DMS53 treated with DMSO at 0.1 percent for 48 hours (cell line): Measurements from ENCODE around the gene ADGRE3.
"Not testable (repeated sequence)": the region's sequence is repeated elsewhere in the genome, so short reads cannot be mapped to it uniquely, and the experiment has no call there.

ENCODE experiments used
- DNase-seq: peaks from one replicate; lab custom pipeline; 2025; ENCODE audit not compliant: unreplicated experiment; lab: John Stamatoyannopoulos, UW

Gene ADGRE3

DNA sequence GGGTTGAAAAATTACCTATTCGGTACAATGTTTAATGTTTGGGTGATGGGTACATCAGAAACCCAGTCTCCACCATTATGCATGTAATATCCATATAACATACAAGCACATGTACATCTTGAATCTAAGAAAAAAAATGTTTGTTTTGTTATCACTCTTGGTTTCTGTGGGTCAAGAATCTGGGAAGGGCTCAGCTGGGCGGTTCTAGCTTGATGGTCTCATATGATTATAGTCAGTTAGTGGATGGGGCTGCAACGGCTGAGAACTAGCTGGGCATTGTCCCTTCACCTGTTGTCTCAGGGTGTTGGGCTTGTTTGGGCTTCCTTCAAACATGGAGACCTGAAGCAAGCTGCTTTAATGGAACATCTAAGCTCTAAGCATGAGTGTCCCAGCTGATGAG lies 4.7 kb downstream of the ADGRE3 start:
- no peak for DNase-seq

DNA sequence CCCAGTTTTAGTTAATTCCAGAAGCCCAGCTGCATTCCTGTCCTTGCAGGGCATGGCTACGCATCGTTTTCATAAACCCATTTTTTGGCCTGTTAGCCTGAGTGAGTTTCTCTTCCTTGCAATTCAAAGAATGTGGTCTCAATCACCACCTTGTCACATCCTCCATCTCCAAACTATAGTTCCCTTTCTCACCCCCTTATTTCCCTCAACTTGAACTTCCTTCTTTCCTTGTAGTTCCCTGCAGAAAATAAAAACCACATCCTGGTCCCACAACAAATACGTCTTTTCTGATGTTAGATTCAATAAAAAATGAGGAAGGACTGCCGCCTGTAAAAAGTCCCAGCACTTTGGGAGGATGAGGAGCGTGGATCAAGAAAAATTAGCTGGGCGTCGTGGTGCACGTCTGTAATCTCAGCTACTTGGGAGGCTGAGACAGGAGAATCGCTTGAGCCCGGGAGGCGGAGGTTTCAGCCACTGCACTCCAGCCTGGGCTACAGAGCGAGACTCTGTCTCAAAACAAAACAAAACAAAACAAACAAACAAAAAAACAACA lies 13.2 kb downstream of the ADGRE3 start:
- DNase-seq = no peak

DNA sequence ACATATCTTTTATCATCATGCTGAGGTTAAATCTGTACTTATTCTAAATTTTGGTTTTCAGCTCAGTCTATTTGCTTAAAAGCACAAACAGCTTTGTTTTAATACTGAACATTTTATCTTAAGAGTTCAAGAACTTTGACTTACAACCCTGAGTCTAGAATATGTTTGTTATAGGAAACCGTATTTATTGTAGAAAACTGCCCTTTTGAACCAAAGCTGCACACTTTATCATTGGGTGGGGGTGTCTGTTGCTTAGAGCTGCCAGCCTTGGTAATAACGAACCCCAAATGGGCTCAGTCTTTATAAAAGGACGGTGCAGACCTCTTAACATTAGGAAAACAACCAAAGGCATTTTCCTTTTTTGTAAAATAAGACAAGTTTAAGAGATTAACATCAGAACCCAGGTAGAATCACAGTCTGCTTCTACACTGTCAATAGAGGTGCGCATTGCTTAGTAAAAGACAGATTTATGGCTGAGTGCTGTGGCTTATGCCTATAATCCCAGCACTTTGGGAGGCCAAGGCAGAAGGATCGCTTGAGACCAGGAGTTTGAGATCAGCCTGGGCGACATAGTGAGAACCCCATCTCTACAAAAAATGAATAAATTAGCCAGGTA lies 14.7 kb downstream of the ADGRE3 start:
- DNase-seq = no peak

DNA sequence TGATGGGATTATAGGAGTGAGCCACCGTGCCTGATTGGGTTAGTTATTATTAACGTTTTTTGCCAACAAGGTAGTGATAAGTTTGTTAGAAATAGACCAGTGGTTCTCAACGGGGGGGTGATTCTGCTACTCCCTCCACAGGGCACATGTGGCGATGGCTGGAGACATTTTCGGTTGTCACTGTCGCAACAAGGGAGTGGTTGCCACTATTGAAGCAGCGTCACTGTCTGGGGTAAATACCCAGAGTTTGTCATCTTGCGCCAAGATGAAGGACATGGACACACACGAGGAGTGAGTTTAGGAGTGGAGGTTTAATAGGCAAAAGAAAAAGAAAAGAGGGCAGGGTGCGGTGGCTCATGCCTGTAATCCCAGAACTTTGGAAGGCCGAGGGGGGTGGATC lies 18.9 kb downstream of the ADGRE3 start:
- DNase-seq = no peak

DNA sequence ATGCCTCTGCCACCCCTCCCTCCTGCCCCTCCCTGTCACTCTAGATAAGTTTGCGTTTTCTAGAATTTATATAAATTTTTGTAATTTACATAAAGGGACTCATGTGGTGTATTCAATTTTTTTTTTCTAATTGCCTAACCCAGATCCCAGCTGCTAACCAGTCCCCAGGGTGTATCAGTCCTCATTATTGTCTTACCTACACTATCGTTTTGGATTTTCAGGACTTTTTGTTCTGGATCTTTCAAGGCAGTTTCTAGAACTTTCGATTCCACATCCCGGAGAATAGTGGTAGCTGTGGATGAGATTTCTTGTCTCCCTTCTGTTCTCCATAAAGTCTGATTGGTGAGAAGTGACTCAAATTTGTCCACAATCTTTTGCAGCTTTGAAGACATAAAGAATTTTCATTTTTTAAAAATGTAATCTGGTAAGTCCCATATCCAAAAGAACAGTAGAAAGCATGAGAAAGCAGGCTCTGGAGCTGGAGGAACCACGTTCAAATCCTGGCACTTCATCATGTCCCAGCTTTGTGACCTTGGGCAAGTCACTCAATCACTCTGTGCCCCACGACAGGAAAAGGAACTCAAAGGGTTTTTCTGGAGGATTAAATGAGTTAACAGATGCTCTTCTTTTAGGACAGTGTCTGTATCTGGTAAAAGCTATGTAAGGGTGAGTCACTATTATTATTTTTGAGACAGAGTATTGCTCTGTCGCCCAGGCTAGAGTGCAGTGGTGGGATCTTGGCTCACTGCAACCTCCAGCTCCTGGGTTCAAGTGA lies 19.7 kb downstream of the ADGRE3 start:
- DNase-seq = no peak

DNA sequence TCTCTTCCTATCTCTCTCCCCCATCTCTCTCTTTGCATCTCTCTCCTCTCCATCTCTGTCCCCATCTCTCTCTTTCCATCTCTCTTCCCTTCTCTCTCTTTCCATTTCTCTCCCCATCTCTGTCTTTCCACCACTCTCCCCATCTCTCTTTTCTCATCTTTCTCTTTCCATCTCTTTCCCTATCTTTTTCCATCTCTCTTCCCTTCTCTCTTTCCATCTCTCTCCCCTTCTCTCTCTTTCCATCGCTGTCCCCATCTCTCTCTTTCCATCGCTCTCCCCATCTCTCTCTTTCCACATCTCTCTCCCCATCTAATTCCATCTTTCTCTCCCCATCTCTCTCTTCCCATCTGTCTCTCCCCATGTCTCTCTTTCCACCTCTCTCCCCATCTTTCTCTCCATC lies 24.5 kb downstream of the ADGRE3 start:
- no peak for DNase-seq

DNA sequence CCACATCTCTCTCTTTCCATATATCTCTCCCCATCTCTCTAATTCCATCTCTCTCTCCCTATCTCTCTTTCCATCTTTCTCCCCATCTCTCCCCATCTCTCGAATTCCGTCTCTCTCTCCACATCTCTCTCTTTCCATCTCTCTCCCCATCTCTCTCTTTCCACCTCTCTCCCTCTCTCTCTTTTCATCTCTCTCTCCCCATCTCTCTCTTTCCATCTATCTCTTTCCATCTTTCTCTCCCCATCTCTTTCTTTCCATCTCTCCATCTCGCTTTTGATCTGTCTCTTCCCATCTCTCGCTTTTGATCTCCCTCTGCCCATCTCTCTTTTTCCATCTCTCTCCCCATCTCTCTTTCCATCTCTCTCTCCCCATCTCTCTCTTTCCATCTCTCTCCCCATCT lies 25.6 kb downstream of the ADGRE3 start:
- DNase-seq = no peak

DNA sequence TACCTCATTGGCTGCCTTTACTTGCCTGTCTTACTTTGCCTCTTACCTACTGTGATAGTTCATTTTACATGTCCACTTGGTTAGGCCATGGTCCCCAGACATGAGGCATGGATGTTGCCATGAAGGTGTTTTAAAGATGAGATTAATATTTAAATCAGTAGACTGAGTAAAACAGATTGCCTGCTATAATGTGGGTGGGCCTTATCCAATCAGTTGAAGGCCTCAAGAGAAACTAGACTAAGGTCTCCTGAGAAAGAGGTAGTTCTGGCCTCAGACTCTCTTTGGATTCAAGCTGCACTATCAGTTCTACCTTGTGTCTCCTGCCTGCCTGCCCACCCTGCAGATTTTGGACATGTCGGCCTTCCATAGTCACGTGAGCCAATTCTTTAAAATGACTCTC lies 26.1 kb downstream of the ADGRE3 start:
- DNase-seq = no peak

DNA sequence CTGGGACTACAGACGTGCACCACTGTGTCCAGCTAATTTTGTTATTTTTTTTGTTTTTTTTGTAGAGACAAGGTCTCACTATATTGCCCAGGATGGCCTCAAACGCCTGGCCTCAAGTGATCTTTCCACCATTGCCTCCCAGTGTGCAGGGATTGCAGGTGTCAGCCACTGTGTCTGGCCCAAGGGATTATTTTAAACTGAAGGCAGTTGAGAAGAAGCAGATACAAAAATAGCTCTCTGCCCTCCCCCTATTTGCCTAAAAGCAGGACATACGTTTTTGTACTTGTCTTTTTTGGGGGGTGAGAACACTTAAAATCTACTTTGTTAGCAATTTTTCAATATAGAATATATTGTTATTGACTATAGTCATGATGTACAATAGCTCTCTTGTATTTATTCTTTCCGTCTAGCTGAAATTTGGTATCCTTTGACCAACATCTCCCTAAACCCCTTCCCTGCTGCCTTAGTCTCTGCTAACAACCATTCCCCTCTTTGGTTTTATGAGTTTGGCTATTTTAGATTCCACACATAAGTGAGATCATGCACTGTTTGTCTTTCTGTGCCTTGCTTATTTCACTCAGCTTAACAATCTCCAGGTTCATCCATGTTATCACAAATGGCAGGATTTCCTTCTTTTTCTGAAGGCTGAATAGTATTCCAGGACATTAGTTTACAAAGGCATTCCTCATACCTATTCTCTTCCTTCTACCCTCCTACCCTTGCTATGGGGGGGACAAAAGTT lies 34.9 kb downstream of the ADGRE3 start:
- no peak for DNase-seq

DNA sequence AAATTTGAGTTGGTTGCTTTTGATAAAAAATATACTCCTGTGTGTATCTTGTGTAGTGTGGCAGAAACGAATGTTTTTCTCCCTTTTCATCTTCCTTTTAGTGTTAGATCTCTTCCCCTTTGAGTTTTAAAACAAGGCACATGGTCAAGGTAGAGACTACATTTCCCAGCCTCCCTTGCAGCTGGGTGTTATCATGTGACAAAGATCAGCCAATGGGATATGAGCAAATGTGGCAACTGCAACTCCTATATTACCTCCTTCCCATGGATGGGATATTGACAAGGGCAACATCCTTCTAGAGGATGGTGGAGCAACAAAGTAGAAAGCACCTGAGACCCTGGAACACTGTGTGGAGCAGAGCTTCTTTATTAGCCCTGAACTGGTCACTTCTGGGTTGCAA lies 42.4 kb downstream of the ADGRE3 start:
- DNase-seq = no peak

DNA sequence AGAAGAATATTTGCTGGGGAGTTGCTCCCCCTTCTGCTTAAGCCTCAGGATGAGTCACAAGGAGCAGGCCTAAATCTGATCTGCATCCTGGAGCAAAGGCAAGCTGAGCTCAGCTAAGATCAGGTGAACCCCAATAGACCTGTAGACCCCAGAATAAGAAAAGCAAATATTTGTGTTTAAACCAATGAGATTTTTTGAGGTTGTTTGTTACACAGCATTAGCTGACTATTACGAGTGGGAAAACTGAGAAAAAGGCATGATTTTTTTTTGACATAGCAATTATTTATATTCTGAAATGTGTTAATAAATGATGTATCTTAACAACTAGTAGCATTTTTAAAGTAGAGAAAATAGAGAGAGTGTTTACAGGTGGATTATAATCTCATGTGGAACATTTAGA lies 45.1 kb downstream of the ADGRE3 start:
- DNase-seq = no peak

DNA sequence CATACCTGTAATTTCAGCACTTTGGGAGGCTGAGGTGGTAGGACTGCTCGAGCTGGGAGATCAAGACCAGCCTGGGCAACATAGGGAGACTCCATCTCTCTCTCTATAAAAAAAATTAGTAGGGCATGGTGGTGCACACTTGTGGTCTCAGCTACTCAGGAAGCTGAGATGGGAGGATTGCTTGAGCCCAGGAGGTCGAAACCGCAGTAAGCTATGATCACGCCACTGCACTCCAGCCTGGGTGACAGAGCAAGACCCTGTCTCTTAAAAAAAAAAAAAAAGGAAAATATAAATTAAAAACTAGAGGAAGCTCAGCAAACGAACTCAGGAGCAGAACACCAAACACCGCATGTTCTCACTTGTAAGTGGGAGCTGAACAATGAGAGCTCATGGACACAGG lies 50.2 kb downstream of the ADGRE3 start:
- not testable (repeated sequence) for DNase-seq

DNA sequence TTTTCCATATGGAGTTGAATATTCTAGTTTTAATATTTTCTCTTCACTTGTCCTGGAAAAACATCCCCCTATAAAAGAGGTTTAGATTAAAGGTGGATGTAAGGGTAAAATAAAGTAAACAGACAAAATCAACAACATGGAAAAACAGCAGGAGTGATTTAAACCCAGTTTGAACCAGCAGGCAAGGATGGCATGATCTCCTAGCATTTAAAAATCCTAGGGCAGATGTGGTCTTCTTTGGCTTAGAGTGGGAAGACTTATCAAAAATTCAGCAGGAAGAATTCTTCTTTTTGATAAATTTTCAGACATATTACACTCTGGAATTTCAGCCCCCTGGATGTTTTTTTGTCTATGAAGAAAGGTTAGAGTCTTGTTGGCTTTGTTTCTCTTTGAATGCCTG lies 55.2 kb downstream of the ADGRE3 start:
- DNase-seq = no peak

DNA sequence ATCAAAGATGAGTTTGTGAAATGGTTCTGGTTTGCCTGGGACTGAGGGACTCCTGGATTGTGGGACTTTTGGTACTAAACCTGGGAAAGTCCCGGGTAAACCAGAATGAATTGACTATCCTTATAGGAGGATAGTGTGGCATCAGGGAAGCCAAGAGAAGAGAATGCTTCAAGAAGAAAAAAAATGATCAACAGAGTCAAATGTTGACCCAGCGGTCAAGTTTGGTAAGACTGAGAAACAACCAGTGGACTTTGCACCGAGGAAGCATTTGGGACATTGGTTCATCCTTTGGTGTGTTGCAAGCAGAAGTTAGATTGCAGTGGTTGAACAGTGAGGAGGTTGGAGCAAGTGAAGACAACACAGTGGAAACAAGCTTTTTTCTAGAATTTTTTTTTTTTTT lies 58.2 kb downstream of the ADGRE3 start:
- DNase-seq = no peak

DNA sequence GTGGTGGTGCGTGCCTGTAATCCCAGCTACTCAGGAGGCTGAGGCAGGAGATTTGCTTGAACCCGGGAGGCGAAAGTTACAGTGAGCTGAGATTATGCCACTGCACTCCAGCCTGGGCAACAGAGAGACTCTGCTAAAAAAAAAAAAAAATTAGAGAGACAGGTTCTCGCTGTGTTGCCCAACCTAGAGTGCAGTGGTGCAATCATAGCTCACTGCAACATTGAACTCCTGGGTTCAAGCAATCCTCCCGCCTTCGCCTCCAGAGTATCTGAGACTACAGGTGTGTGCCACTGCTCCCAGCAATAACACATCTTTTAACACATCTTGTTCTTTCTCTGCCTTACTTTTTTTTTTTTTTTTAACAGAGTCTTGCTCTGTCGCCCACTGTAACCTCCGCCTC lies 59.0 kb downstream of the ADGRE3 start:
- no peak for DNase-seq

DNA sequence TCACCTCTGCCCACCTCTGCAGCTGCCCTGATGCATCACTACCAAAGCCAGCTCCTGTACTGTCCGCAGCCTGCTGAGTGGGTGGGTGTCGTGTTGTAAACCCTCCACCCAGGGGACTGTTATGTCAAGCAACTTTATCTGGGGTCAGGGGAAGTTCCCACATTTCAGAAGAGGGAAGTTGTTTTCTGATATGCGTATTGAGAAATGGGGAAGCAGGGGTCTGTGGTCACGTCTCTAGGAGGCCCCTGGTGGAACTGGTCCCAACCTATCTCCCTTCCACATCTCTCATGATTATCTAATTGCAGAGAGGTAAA lies 60.6 kb downstream of the ADGRE3 start:
- DNase-seq = no peak

DNA sequence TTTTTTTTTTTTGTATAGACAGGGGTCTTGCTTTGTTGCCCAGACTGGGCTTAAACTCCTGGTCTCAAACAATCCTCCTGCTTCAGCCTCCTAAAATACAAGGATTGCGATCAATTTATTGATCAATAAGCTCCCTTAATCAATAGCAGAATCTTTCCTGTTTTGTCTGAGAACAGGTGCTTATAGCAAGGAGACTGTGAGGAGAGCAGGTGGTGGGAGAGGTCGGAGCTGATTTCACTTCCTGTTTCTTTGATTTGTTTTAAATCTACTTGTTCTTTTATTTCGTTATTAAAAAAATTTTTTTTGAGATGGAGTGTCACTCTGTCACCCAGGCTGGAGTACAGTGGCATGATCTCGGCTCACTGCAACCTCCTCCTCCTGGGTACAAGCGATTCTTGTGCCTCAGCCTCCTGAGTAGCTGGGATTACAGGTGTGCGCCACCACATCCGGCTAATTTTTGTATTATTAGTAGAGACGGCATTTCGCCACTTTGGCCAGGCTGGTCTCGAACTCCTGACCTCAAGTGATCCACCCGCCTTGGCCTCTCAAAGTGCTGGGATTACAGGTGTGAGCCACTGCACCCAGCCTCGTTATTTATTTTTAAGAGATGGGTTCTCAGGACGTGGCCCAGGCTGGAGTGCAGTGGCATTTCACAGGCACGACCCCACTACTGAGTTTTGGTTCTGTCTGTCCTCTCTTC lies 61.1 kb downstream of the ADGRE3 start:
- DNase-seq = not testable (repeated sequence)

DNA sequence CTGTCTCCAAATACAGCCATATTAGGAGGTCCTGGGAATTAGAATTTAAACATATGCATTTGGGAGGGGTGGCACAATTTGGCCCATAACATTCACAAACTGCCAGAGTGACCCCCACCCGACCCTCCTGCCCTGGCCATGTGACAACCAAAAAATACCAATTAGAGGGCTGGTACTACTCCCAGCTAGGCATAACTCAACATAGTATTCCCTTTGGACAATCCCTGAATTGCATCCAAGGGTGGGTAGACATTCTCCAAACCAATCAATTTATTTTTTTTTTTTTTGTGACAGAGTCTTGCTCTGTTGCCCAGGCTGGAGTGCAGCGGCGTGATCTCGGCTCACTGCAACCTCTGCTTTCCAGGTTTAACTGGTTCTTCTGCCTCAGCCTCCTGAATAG lies 62.0 kb downstream of the ADGRE3 start:
- DNase-seq = no peak

DNA sequence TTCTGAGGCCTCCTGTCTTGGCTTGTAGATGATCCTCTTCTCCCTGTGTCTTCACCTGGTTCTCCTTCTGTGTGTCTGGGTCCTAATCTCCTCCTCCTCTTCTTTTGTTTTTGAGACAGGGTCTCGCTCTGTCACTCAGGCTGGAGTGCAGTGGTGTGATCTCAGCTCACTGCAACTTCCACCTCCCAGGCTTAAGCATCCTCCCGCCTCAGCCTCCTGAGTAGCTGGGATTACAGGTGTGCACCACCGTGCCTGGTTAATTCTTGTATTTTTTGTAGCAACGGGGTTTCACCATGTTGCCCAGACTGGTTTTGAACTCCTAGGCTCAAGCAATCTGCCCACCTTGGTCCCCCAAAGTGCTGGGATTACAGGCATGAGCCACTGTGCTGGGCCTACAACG lies 62.4 kb downstream of the ADGRE3 start:
- not testable (repeated sequence) for DNase-seq

DNA sequence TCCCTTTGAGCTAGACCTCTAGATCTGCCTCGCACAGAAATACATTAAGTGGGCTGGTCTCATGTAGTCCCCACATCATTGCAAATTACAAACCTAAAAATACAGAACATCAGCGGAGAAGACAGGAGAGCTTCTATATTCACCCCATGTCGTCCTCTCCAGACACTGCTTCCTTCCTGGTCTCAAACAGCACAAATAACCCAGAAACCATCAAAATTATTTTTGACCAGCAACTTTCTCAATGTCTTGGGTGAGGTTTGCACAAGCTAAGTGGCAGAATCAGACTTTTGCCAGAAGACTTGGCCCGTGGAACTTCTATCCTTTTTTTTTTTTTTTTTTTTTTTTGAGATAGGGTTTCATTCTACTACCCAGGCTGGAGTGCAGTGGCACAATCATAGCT lies 63.6 kb downstream of the ADGRE3 start:
- DNase-seq = no peak

DNA sequence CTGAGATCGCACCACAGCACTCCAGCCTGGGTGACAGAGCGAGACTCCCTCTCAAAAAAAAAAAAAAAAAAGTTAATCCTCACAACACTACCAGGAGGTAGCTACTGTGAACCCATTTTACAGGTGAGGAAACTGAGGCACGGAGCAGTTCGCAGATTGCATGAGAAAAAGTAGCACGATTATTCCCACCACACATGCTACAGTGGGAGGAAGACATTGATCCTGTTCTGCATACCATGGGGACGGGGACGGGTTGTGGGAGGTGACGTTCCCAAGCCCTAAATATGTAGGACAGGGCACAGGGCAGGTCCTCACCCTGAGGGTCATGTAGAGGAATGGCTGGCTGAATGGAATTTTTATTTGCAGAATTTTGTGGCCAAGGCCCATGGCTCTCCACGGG lies 68.0 kb downstream of the ADGRE3 start:
- DNase-seq = no peak

DNA sequence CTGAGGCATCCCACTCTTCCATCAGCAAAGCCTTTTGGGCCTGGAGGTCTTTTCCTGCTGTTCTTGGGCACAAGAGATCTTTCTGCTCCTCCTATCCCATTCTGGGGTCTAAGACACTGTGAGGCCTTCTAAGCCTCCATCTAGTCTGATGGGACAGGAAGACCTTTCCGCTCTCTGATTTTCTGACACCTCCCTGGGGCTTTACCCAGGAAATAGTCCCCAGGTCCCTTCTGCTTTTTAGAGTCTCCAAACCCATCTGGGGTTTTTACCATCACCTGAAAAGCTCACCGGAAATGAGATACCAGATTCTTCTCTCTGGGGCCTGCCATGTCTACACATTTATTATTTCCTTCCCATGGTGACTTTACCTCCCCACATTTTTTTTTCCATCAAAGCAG lies 70.7 kb downstream of the ADGRE3 start:
- no peak for DNase-seq
